Type B pancreatic cell (in vitro differentiated cells): Measurements from ENCODE around the gene MEGF11. TPM values are rescaled to one million over a fixed set of nuclear protein-coding genes. Genes with fewer than 3 reads are reported as not detected.

ENCODE experiments used
- DNase-seq: peaks from one replicate; pipeline ENCODE4 v3.0.0; 2021; ENCODE audit warnings: mixed read lengths; ENCODE audit not compliant: unreplicated experiment; ENCODE audit errors: extremely low spot score
- H3K27ac Mint-ChIP-seq: 2 replicates; pipeline ENCODE4 v1.8.0; 2021; ENCODE audit warnings: mild to moderate bottlenecking, mixed read lengths
- H3K27me3 Mint-ChIP-seq: 2 replicates; pipeline ENCODE4 v1.8.0; 2021; ENCODE audit warnings: mixed read lengths
- H3K36me3 Mint-ChIP-seq: 2 replicates; pipeline ENCODE4 v1.8.0; 2021; ENCODE audit warnings: mixed read lengths
- H3K4me1 Mint-ChIP-seq: one replicate; pipeline ENCODE4 v1.8.0; 2021; ENCODE audit warnings: mixed read lengths; ENCODE audit not compliant: unreplicated experiment
- H3K4me3 Mint-ChIP-seq: 2 replicates; pipeline ENCODE4 v1.8.0; 2021; ENCODE audit warnings: mild to moderate bottlenecking, mixed read lengths
- H3K9me3 Mint-ChIP-seq: 2 replicates; pipeline ENCODE4 v1.8.0; 2021; ENCODE audit warnings: mixed read lengths
- CTCF ChIP-seq: fragments of 200-600 bp; sonication (generic); conservative IDR thresholded peaks from 2 replicates; pipeline ENCODE4 v1.5.0; 2021; ENCODE audit warnings: antibody characterized with exemption, mild to moderate bottlenecking
- total RNA-seq: library from RNA; stranded (reverse); gene quantifications from 2 replicates; pipeline ENCODE4 v1.2.1, GENCODE V29; 2021; ENCODE audit warnings: low replicate concordance

MEGF11 gene
- total RNA-seq, 1 donor from 2014 or later: 3.3 TPM

DNA sequence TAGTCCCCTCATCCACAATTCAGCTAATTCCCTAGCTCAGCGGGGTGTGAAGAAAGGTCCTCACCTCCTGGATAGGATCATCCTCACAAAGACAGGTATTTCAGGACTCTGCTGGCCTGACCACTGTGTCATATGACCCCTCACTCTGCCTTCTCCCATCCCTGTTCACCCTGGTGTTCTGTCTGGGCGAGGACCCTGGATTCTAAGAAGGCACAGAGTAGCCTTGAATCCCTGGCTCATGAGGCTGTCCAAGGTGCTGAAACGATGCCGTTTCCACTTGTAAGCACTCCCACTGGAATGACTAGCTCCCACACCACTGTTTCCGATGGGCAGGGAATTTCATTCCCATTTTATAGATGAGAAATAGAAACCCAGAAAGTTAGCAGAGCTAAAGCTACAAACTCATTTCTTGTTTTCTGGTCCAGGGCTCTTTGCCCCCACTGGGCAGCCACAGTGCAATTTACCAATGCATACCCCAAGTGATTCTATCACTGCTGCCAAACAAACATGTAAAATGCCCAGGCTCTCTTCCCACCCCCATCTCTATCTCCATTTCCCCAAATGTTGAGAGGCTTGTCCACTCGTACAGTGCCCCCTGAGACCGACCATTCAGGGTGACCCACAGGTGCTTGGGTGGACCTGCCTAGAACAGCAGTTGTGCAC lies 301.0 kb downstream of the MEGF11 start:
- TF ChIP-seq CTCF: no peak
- no peak overlapping the region for H3K4me3 Mint-ChIP-seq
- no peaks in the 10 kb centered on the region for H3K9me3 Mint-ChIP-seq
- no peaks in the 10 kb centered on the region for H3K36me3 Mint-ChIP-seq
- peaks cover 7% of the 10 kb centered on the region for H3K4me1 Mint-ChIP-seq
- peaks cover 14% of the 10 kb centered on the region for H3K27me3 Mint-ChIP-seq
- no peak for DNase-seq
- H3K27ac Mint-ChIP-seq: no peak overlapping the region

- peaks cover 11% of the 10 kb centered on the region for H3K27me3 Mint-ChIP-seq
- TF ChIP-seq CTCF: no peak
- DNase-seq: no peak
- peaks cover 7% of the 10 kb centered on the region for H3K4me1 Mint-ChIP-seq
- H3K36me3 Mint-ChIP-seq: no peaks in the 10 kb centered on the region
- no peaks in the 10 kb centered on the region for H3K9me3 Mint-ChIP-seq
- no peak overlapping the region for H3K4me3 Mint-ChIP-seq
- H3K27ac Mint-ChIP-seq: no peak overlapping the region
These were observed 302.5 kb downstream of the MEGF11 start for GRCh38 chr15:65951007-65951406.

GRCh38 chr15:65949491-65949890 lies 304.1 kb downstream of the MEGF11 start:
- Mint-ChIP-seq H3K9me3 (no peaks in the 10 kb centered on the region), H3K4me3 (no peak overlapping the region), H3K27me3 (peaks cover 11% of the 10 kb centered on the region), H3K36me3 (no peaks in the 10 kb centered on the region), H3K27ac (no peak overlapping the region), H3K4me1 (peaks cover 7% of the 10 kb centered on the region)
- no peak for TF ChIP-seq CTCF
- DNase-seq: no peak

DNA sequence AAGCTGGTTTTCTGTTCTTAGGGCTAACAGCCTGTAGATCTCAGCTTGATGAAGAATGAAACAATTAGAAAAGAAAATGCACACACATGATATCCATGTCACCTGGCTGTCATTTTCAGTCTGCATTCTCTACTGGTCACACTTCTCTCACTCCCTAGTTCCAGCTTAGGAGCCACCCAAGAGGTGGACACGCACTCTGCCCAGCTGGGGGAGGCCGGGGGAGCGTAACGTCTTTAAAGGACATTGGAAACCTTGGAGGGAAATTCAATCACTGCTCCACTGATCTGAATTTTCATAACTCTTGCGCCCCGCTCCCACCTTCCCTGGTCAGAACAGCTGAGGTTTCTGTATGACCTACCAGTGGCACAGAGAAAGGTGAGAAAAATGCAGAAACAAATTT lies 304.5 kb downstream of the MEGF11 start:
- DNase-seq: no peak
- Mint-ChIP-seq H3K4me1 (peaks cover 2% of the 10 kb centered on the region), H3K27me3 (peaks cover 11% of the 10 kb centered on the region), H3K36me3 (no peaks in the 10 kb centered on the region), H3K4me3 (no peak overlapping the region), H3K27ac (no peak overlapping the region), H3K9me3 (no peaks in the 10 kb centered on the region)
- no peak for TF ChIP-seq CTCF

- Mint-ChIP-seq H3K27ac (no peak overlapping the region), H3K4me3 (no peak overlapping the region), H3K36me3 (no peaks in the 10 kb centered on the region), H3K9me3 (no peaks in the 10 kb centered on the region), H3K27me3 (peaks cover 15% of the 10 kb centered on the region), H3K4me1 (no peaks in the 10 kb centered on the region)
- TF ChIP-seq CTCF: no peak
- no peak for DNase-seq
These were observed 305.2 kb downstream of the MEGF11 start for GRCh38 chr15:65948383-65948782.
